H1 (cell line): ENCODE results near the gene SOCS4. TPM values are rescaled to one million over a fixed set of nuclear protein-coding genes. Genes with fewer than 3 reads are reported as not detected.

ENCODE experiments used
- RNF2 ChIP-seq: fragments of 200-900, 300-1000 bp; sonication (generic); IDR thresholded peaks from 2 replicates; pipeline ENCODE4 v1.7.1; 2016; ENCODE audit warnings: borderline replicate concordance, low read depth, mild to moderate bottlenecking, antibody characterized with exemption, low read length; ENCODE audit not compliant: poor library complexity, severe bottlenecking; ENCODE audit errors: missing control alignments
- YY1 ChIP-seq: IDR thresholded peaks from 2 replicates; pipeline ENCODE4 v1.6.1; 2011; ENCODE audit warnings: low read depth, mild to moderate bottlenecking, low read length
- polyA plus RNA-seq, 7 experiments: library from polyadenylated mRNA; depleted of rRNA in 3 of 7; stranded (reverse) in 5 of 7; unstranded in 2 of 7; fragments of >200 nt in 5 of 7; fragments of 200-250 nt in 2 of 7; gene quantifications; 1 replicate in 5 of 7; 2 replicates in 1 of 7; 4 replicates in 1 of 7; pipeline versions ENCODE4 v1.2.1 to v1.2.3, GENCODE V29; 2011 to 2013; ENCODE audit warnings: missing spikeins in 2 of 7, mixed read lengths in 2 of 7
- total RNA-seq: library from RNA; stranded (reverse); fragmentation: NEBNext Ultra II Directional; extraction: Animal tissue kit (Norgen Biotek cat#: 25700); gene quantifications from 2 replicates; pipeline ENCODE4 v1.2.1, GENCODE V29; 2021
- TF ChIP-seq, protein P1 (sequence below): IDR thresholded peaks from 2 replicates; pipeline ENCODE4 v1.6.1; 2011; ENCODE audit warnings: low read length, improper control_type of control experiment

SOCS4 gene
- total and polyA plus RNA-seq, 2 of the 8 experiments (the other 6 are each of a cell fraction or from before 2014, with no cell fraction given): 5.5 to 31.5 TPM

- TF ChIP-seq, protein P1, sequence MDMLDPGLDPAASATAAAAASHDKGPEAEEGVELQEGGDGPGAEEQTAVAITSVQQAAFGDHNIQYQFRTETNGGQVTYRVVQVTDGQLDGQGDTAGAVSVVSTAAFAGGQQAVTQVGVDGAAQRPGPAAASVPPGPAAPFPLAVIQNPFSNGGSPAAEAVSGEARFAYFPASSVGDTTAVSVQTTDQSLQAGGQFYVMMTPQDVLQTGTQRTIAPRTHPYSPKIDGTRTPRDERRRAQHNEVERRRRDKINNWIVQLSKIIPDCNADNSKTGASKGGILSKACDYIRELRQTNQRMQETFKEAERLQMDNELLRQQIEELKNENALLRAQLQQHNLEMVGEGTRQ: no peak
- TF ChIP-seq RNF2 (no peak), YY1 (no peak)
Measured at GRCh38 chr14:55045087-55045486, 18.1 kb downstream of the SOCS4 start (continued).
